NT2/D1 (cell line): Measurements from ENCODE around the gene PIEZO1.

Experiments
- SUZ12 ChIP-seq: IDR thresholded peaks from 2 replicates; pipeline ENCODE4 v1.6.1; 2011; ENCODE audit not compliant: insufficient read length, insufficient read depth; ENCODE audit errors: extremely low read depth
- YY1 ChIP-seq: IDR thresholded peaks from 2 replicates; pipeline ENCODE4 v1.6.1; 2011; ENCODE audit not compliant: insufficient read length, insufficient read depth
- ZNF274 ChIP-seq: IDR thresholded peaks from 2 replicates; pipeline ENCODE4 v1.6.1; 2011; ENCODE audit warnings: mild to moderate bottlenecking, low read depth, low read length

GRCh38 chr16:88741368-88741767 lies 43.7 kb downstream of the PIEZO1 start:
- TF ChIP-seq YY1 (no peak), SUZ12 (no peak), ZNF274 (no peak)
